CD4-positive, alpha-beta T cell treated with Interleukin-6 at 100 ng/mL for 8 hours (primary cell): ENCODE data around the gene UNC45A.
"Not testable (repeated sequence)": the region's sequence is repeated elsewhere in the genome, so short reads cannot be mapped to it uniquely, and the experiment has no call there.

Experiments
- DNase-seq: peaks from one replicate; pipeline ENCODE4 v3.0.0-alpha.2; 2020; ENCODE audit warnings: mixed read lengths, low spot score

Gene UNC45A

DNA sequence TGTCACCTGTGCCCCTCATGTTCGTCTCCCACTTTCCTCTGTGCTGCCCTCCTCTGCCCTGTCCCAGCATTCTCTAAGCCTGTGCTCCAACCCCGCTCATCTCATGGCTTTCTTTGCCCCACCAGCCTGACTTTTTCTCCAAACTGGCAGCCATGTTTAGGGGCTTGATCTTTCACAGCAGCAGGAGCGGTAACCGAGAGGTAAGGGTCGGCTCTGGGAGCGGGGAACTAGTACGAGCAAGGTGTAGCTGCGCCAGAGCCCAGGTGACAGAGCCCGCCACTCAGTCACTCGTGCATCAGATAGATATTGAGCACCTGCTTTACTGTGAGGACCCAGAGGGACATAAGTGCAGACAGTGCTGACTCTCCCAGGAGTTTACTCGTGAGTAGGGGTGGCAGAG is 18.6 kb upstream of the UNC45A start:
- DNase-seq = no peak

DNA sequence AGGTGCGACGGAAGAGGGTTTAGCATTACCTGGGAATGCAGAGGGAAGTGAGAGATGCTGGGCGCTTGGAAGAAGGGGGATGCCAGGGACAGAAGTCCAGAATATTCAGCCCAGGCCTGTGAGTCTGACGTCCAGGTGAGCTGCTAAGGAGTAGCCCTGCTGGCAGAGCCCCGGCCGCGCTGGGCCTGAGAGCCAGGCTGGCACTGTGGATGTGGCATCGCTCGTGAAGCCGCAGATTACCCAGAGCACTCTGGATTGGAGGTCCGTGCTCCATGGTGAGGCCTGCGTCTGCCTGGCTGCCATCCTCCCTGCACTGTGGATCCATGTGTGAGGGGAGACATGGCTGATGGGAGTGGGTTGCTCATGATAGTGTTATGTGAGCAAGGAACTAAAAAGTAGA is 17.5 kb upstream of the UNC45A start:
- no peak for DNase-seq

DNA sequence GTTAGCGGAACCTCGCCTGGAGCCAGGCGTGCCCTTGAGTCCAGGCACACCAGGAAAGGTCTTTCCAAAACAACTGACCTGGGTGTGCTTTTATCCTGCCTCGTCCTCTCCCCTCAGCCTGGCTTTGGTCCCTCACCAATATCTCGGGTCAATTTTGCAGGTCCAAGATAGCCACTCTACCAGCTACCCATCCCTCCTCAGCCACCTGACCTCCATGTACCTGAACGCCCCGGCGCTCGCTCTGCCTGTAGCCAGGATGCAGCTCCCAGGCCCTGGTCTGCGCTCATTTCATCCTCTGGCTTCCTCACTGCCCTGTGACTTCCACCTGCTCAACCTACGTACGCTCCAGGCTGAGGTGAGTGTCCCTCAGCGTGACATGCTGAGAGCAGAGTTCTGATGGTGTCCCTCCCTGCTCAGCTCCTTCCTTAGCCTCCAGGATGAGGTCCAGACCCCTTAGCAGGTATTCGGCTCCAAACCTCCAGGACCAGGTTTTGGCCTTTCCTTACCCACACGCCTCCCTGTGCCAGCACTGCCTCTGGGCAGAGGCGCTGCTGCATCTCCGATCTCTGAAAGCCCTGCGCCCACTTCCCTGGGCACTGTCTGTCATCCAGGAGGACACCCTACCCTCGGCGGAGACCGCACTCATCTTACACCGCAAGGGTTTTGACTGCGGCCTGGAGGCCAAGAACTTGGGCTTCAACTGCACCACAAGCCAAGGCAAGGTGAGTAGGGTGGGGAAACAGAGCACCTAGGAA is 16.9 kb upstream of the UNC45A start:
- no peak for DNase-seq

DNA sequence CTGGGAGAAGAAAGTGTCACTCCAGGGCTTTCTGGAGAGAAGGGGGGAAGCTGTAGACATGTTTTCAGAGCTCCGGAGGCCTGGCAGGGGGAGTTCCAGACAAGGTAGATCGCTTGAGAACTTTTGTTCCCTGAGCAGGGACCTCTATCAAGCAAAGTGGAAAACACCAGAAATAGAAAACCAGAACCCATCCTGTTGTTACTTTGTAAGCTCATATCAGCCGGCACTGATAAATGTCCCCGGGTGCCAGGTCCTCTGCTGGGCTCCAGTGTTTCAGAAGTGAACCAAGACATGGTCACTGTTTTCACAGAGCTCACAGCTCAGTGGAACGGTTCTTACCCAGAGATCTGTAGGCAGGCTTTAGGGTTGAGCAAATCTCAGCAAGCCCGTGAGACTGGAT is 16.2 kb upstream of the UNC45A start:
- no peak for DNase-seq

GRCh38 chr15:90921887-90922286 is 13.2 kb upstream of the UNC45A start:
- no peak for DNase-seq

DNA sequence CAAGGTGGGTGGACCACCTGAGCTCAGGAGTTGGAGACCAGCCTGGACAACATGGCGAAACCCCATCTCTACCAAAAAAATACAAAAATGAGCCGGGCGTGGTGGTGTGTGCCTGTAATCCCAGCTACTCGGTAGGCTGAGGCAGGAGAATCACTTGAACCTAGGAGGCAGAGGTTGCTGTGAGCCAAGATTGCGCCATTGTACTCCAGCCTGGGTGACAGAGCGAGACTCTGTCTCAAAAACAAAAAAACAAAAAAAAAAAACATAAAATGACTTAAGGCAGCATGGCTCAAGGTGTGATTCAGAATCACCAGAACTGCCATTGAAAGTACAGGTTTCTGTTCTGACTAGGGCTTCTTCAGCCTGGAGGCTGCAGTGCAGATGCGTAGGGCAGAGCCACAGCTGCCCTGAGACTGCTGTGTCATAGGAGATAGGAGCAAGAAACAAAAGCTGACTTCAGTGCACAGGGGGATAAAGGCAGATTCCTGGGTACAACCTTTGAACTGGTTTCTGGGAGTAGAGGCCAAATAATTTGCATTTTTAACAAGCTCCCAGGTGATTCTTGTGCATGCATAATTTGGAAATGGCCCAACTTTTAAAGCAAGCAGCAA is 12.3 kb upstream of the UNC45A start:
- DNase-seq = not testable (repeated sequence)

DNA sequence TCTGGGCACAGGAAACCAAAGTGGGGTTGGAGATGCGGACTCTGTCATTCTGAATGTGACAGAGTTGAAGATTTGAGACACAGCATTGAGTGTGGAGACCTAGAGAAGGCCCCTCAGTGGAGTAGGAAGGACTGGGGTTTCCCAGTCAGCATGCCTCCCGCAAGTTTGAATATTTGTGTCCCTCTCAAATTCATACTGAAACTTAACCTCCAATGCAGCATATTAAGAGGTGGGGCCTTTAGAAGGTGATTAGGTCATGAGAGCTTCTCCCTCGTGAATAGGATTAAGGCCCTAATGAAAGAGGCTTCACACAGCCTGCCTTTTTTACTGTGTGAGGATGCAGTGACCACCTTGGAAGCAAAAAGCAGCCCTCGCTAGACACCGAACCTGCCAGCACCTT is 10.7 kb upstream of the UNC45A start:
- DNase-seq = no peak

GRCh38 chr15:90926766-90927165 is 8.3 kb upstream of the UNC45A start:
- DNase-seq = not testable (repeated sequence)

GRCh38 chr15:90928106-90928505 is 7.0 kb upstream of the UNC45A start:
- DNase-seq = not testable (repeated sequence)

DNA sequence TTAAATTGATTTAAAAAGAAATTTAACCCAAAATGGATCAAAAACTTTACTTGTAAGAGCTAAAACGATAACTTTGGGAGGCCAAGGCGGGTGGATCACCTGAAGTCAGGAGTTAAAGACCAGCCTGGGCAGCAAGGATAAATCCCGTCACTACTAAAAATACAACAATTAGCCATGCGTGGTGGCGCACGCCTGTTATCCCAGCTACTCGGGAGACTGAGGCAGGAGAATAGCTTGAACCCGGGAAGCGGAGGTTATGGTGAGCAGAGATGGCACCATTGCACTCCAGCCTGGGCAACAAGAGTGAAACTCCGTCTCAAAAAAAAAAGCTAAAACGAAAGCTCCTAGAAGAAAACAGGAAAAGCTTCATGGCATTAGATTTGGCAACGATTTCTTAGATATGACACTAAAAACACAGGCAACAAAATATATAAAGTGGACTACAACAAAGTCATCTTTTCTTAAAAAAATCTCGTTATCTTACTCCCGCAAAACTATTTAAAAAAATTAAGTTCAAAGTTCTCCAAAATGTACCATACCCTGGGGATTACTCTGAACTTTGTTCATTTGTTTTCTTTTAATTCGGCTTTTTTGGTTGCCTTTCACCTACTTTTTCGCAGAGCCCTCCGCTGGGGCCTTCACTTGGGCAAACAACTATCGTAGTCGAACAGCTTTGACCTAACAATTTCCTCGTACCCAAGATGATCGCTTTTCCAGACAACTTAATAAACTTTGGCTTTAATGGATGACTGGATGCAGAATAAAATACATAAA is 5.7 kb upstream of the UNC45A start:
- no peak for DNase-seq

DNA sequence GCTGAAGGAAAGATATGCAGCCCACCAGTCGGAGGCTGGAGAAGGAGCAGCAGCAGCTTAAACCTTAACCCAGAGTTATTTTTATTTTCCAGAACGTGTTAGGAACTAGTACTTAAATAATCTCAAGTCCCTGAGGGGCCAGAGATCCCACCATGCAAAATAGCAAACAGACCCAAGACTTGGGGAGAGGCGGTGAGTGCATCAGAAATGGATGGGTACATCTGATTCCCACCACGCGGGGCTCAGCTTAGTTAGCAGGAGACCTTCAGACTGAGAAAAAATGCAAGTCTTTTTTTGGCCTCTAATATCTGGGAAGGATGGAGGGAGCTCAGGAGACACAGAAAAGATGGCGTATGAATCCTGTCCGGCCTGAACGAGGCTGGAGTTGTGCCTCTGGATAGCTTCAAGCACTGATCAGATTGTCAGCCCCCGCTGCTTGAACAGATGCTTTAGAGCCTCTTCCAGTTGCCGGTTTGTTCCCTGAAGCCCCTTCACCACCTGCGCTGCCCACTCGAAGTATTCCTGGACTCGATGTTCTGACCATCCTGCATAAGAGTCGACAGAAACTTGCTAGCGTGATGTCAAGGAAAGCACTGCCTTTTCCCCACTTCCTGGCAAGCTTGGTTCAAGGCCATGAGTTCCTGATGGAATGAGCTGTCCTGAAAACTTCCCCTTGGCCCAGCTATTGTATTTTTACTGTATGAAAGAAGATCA is 4.1 kb upstream of the UNC45A start:
- DNase-seq = no peak

DNA sequence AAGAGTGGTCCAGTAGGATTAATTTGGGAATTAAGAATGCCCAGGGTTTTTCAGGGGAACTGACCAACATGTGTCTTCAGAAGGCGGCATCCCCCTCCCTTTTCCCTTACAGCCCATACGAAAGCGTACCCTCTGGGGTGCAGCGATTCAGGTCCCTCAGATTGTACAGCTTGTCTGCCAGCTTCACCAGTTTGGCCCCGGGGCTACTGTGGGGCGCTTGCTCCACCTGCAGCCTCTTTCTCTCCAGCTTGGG is 3.6 kb upstream of the UNC45A start:
- no peak for DNase-seq

- peak; percentile 86 for DNase-seq
Observed at GRCh38 chr15:90931828-90932659, 3.0 kb upstream of the UNC45A start, which contains the start of gene HDDC3. TSS of gene HDDC3 (minus strand) at chr15:90932549. CDS start at chr15:90932540, 9 bp downstream.

DNA sequence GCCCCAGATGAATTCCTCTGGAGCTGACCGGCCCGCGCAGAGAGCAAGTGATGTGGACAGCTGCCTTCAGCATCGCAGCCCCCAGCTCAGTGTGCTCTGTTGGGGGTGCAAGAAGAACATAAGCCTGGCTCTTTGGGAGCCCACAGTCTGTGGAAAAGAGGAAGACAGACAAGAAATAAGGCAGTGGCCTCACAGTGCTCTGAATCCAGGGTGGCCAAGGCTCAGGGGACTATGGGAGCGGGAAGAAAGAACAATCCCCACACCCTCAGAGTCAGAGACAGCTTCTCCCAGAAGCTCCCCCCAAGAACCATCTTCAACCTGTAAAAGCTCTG is 2.5 kb upstream of the UNC45A start:
- DNase-seq = no peak

GRCh38 chr15:90933301-90933700 is 1.8 kb upstream of the UNC45A start:
- DNase-seq = no peak

DNA sequence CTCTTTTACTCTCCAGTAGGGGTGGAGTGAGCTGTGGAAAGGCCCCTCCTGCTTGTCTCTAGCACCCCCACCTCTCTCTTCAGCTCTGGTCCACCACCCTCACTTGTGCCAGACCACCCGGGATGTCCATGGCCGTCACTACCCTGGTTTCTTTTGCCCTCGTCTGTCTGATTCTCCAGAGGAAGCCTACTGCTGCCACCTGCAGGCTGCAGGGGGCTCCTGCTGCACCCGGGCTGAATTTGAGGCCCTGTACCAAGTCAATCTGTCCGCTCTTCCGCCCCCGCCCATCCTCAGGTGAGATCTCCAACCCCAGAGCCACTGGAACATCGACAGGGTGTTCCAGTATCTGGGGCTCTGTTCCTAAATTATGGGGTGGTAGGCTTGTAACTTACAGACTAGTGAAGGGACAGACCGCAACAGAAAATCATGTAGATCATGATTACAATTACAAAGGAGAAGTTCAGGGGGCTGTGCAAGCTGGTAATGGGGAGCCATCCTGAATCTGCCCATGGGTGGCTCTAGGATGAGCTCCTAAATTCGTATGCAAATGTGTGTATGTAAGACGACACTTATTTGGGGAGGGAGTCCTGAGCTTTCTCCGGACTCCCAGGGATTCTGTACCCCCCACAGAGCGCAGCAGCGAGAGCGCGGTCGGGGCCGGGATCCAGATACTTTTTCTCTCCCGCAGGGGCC is 683 bp upstream of the UNC45A start:
- DNase-seq = peak; percentile 86

- DNase-seq = no peak
Observed at GRCh38 chr15:90936823-90937222, 1.7 kb downstream of the UNC45A start.

DNA sequence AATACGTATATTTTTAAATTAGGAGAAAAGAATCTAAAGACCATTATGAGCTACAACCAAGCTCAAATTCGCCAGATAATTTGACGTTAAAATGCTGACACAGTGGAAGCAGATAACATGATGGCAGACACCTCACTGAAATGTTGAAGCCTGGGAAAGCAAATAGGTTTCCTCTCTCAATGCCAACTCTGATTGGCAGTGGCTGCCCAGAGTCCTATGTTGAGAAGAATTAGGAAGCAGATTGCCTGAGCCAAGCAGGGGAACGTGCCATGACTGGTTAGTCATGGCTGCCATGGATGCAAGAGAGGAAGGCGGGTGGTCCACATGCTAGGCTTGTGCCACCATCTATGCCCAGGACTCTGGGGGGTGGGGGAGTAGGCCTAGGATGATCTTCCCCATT is 3.2 kb downstream of the UNC45A start:
- no peak for DNase-seq

GRCh38 chr15:90939756-90940155 is 4.7 kb downstream of the UNC45A start:
- DNase-seq = no peak

DNA sequence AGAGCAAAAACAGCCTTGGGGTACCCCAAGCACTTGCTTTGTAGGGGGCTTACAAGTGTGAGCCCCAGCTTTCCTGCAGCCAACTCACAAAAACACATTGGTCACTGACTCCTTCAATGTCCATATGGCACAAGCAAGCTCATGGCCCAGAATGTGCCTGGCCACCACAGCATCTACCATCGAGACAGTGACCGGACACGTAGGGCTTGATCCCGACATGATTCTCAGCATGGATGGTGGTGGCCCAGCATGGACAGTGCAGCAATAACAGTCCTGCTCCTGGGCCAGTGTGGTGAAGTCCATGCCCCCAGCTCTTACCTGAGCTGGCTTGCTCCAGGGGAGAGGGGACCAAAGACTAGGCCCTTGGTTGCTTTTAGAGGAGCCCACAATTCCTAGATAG is 6.0 kb downstream of the UNC45A start:
- no peak for DNase-seq
